ENCODE data around the gene ETV3.

DNA sequence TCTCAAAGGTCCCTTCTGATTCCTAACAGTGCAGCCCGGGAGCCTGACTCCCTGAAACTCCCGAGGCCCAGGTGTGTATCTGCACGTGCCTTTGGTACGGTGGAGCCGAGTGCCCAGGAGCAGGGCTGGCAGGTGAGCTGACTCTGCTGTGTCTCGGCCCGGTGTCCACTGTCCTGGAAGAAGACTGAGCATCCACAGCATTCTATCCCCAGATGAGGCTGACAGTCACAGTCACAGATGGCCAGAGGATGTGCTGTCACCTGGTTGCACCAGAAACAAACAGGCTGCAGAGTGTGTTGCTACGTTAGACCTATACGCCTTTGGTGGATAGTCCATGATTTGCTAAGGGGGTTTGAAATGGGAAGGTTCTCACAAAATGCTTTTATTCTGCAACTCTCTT, 48.4 kb downstream of the ETV3 start:
- TF ChIP-seq, protein P1, sequence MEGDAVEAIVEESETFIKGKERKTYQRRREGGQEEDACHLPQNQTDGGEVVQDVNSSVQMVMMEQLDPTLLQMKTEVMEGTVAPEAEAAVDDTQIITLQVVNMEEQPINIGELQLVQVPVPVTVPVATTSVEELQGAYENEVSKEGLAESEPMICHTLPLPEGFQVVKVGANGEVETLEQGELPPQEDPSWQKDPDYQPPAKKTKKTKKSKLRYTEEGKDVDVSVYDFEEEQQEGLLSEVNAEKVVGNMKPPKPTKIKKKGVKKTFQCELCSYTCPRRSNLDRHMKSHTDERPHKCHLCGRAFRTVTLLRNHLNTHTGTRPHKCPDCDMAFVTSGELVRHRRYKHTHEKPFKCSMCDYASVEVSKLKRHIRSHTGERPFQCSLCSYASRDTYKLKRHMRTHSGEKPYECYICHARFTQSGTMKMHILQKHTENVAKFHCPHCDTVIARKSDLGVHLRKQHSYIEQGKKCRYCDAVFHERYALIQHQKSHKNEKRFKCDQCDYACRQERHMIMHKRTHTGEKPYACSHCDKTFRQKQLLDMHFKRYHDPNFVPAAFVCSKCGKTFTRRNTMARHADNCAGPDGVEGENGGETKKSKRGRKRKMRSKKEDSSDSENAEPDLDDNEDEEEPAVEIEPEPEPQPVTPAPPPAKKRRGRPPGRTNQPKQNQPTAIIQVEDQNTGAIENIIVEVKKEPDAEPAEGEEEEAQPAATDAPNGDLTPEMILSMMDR (conservative IDR thresholded peaks at IDR 0.05) = no peak
- no peak for TF ChIP-seq EZH2 (IDR thresholded peaks at IDR 0.05; ENCODE audit: low read depth)
